A673 (cell line): ENCODE results near the gene UNKL. TPM values are rescaled to one million over a fixed set of nuclear protein-coding genes. Genes with fewer than 3 reads are reported as not detected.

Experiments used
- BruUV-seq: library from RNA; stranded (reverse); fragments of 400-500 nt; replicated peaks from 2 replicates; lab custom pipeline; 2021; lab: Mats Ljungman, UMichigan
- CTCF ChIA-PET: fragments of 300-600 bp; sonication (Branson Sonifier 250); formaldehyde crosslinking; loops from one replicate; lab custom pipeline; 2022; ENCODE audit warnings: antibody characterized with exemption; lab: Charles Lee
- POLR2A ChIA-PET: fragments of 300-600 bp; sonication (Branson Sonifier 250); formaldehyde crosslinking; loops from one replicate; lab custom pipeline; 2022; ENCODE audit warnings: antibody characterized with exemption; ENCODE audit not compliant: low non-redundant PET; lab: Charles Lee
- DNase-seq: peaks from one replicate; pipeline ENCODE4 v3.0.0-alpha.2; 2015; ENCODE audit warnings: low spot score
- H3K27ac ChIP-seq: fragments of 200-600 bp; sonication (generic); 2 replicates; pipeline ENCODE4 v1.5.1; 2016; ENCODE audit warnings: mixed run types, low read depth, mild to moderate bottlenecking, mixed read lengths, antibody characterized with exemption, low read length; ENCODE audit not compliant: poor library complexity, severe bottlenecking
- H3K27me3 ChIP-seq: fragments of 200-600 bp; sonication (generic); replicated peaks from 2 replicates; pipeline ENCODE4 v1.6.1; 2017; ENCODE audit warnings: mixed run types, low read depth, mild to moderate bottlenecking, mixed read lengths, antibody characterized with exemption, low read length; ENCODE audit not compliant: insufficient read depth, poor library complexity
- H3K36me3 ChIP-seq: fragments of 200-600 bp; sonication (generic); 2 replicates; pipeline ENCODE4 v1.6.1; 2016; ENCODE audit warnings: mixed run types, mild to moderate bottlenecking, mixed read lengths, antibody characterized with exemption, low read length; ENCODE audit not compliant: insufficient read depth, poor library complexity, severe bottlenecking
- H3K4me1 ChIP-seq: fragments of 200-600 bp; sonication (generic); 2 replicates; pipeline ENCODE4 v1.6.1; 2017; ENCODE audit warnings: mixed run types, mild to moderate bottlenecking, mixed read lengths, antibody characterized with exemption, low read length; ENCODE audit not compliant: insufficient read depth, poor library complexity, severe bottlenecking
- H3K4me3 ChIP-seq: fragments of 200-600 bp; sonication (generic); 2 replicates; pipeline ENCODE4 v1.5.1; 2016; ENCODE audit warnings: low read depth, mixed run types, mild to moderate bottlenecking, mixed read lengths, low read length; ENCODE audit not compliant: poor library complexity, severe bottlenecking
- H3K9me3 ChIP-seq: fragments of 200-600 bp; sonication (generic); 2 replicates; pipeline ENCODE4 v1.6.1; 2016; ENCODE audit warnings: mixed run types, low read depth, mild to moderate bottlenecking, mixed read lengths, antibody characterized with exemption, low read length; ENCODE audit not compliant: poor library complexity, severe bottlenecking
- EZH2 ChIP-seq: fragments of 200-600 bp; sonication (generic); IDR thresholded peaks from 2 replicates; pipeline ENCODE4 v1.6.1; 2017; ENCODE audit warnings: borderline replicate concordance, low read depth, mild to moderate bottlenecking, mixed read lengths, antibody characterized with exemption, low read length; ENCODE audit not compliant: poor library complexity, severe bottlenecking
- intact Hi-C: fragments of 100-400 bp; cut with micrococcal nuclease; formaldehyde crosslinking; loops from one replicate; pipeline ENCODE4 v1.10.0; 2022; ENCODE audit not compliant: unreplicated experiment
- total RNA-seq: library from RNA; stranded (reverse); gene quantifications from 2 replicates; pipeline ENCODE4 v1.2.3, GENCODE V29; 2021
- TF ChIP-seq, protein P1 (sequence below): fragments of 300-800, 200-600 bp; sonication (generic); conservative IDR thresholded peaks from 2 replicates; pipeline ENCODE4 v1.5.1; 2017; ENCODE audit warnings: low read depth, mild to moderate bottlenecking, antibody characterized with exemption, low read length, moderate library complexity, mixed read lengths

Gene UNKL
- total RNA-seq, 1 experiment from 2014 or later, result 88.5 TPM

GRCh38 chr16:1320097-1320496, 94.4 kb downstream of the UNKL start:
- H3K4me1 ChIP-seq, result no peaks in the 10 kb centered on the region
- peaks cover 91% of the 10 kb centered on the region for H3K36me3 ChIP-seq
- H3K4me3 ChIP-seq, result no peak overlapping the region
- intact Hi-C loops, result no loop called here
- H3K27me3 ChIP-seq, result no peaks in the 10 kb centered on the region
- POLR2A ChIA-PET, result no interaction called here
- no peak overlapping the region for H3K27ac ChIP-seq
- DNase-seq, result no peak
- no peak for TF ChIP-seq EZH2
- TF ChIP-seq, protein P1, sequence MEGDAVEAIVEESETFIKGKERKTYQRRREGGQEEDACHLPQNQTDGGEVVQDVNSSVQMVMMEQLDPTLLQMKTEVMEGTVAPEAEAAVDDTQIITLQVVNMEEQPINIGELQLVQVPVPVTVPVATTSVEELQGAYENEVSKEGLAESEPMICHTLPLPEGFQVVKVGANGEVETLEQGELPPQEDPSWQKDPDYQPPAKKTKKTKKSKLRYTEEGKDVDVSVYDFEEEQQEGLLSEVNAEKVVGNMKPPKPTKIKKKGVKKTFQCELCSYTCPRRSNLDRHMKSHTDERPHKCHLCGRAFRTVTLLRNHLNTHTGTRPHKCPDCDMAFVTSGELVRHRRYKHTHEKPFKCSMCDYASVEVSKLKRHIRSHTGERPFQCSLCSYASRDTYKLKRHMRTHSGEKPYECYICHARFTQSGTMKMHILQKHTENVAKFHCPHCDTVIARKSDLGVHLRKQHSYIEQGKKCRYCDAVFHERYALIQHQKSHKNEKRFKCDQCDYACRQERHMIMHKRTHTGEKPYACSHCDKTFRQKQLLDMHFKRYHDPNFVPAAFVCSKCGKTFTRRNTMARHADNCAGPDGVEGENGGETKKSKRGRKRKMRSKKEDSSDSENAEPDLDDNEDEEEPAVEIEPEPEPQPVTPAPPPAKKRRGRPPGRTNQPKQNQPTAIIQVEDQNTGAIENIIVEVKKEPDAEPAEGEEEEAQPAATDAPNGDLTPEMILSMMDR, result no peak
- CTCF ChIA-PET, result no interaction called here
- H3K9me3 ChIP-seq, result no peaks in the 10 kb centered on the region
- no TSS peak for BruUV-seq

DNA sequence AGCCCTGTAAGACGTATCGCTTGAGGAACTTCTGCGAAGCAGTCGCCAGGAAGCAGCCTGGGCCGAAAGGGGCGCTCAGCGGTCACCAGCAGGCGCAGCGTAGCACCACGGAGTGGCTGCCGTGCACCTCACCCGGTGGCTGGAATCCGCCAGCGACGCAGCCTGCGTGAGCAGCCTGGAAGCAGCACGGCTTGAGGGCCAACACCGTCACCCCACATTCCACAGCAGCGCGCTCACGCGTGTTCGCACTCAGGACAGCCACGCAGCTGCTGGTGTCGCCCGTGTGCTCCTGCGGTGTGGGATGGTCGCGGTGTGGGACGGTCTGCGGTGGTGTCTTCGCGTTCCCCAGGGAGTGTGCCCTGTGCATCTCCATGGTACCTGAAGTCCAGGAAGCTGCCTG, 95.5 kb downstream of the UNKL start:
- no TSS peak for BruUV-seq
- Histone ChIP-seq H3K27ac (no peak overlapping the region), H3K27me3 (no peaks in the 10 kb centered on the region), H3K4me1 (no peaks in the 10 kb centered on the region), H3K4me3 (no peak overlapping the region), H3K9me3 (no peaks in the 10 kb centered on the region), H3K36me3 (peaks cover 91% of the 10 kb centered on the region)
- no peak for DNase-seq
- CTCF ChIA-PET, result no interaction called here
- POLR2A ChIA-PET, result no interaction called here
- no peak for TF ChIP-seq EZH2
- TF ChIP-seq, protein P1, result no peak
- intact Hi-C loops, result no loop called here

DNA sequence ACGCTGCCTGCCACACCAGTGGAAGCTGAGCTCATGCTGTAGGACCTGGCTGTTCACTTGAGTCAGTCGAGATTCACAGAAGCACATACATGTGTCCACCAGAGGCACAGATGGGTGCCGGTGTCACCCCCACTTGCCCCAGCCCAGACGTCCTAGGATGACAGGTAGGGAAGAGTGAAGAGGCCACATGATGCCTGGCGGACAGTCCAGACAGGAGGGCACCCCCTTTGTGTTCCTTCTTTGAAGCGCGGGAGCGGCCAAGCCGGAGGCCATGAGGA, 96.3 kb downstream of the UNKL start:
- intact Hi-C loops, result no loop called here
- TF ChIP-seq, protein P1, result no peak
- no peak for TF ChIP-seq EZH2
- Histone ChIP-seq H3K36me3 (peaks cover 89% of the 10 kb centered on the region), H3K9me3 (no peaks in the 10 kb centered on the region), H3K27me3 (no peaks in the 10 kb centered on the region), H3K4me1 (no peaks in the 10 kb centered on the region), H3K4me3 (no peak overlapping the region), H3K27ac (no peak overlapping the region)
- ChIA-PET POLR2A (no interaction called here), CTCF (no interaction called here)
- no peak for DNase-seq
- BruUV-seq, result no TSS peak
